Lower leg skin (tissue), 3 donors: ENCODE data around the gene MINDY4.

Experiments used
- CTCF ChIP-seq, 3 donors: fragments of 450-650 bp; IDR thresholded peaks; one replicate each; pipeline ENCODE4 v1.5.1; 2016; ENCODE audit warnings: antibody characterized with exemption in 3 of 3, mild to moderate bottlenecking in 3 of 3, moderate library complexity in 2 of 3
- POLR2A ChIP-seq, 2 donors: fragments of 450-650 bp; IDR thresholded peaks; one replicate each; pipeline ENCODE4 v1.6.1; 2016 to 2017; ENCODE audit warnings: antibody characterized with exemption in 2 of 2, mild to moderate bottlenecking in 1 of 2, moderate library complexity in 1 of 2

- TF ChIP-seq POLR2A (IDR thresholded peaks at IDR 0.05) (no peak), CTCF (IDR thresholded peaks at IDR 0.05) (no peak)
Observed at GRCh38 chr7:30924624-30925023, 153.4 kb downstream of the MINDY4 start.
